ENCODE measurements around the gene BUB1B.

BUB1B gene

DNA sequence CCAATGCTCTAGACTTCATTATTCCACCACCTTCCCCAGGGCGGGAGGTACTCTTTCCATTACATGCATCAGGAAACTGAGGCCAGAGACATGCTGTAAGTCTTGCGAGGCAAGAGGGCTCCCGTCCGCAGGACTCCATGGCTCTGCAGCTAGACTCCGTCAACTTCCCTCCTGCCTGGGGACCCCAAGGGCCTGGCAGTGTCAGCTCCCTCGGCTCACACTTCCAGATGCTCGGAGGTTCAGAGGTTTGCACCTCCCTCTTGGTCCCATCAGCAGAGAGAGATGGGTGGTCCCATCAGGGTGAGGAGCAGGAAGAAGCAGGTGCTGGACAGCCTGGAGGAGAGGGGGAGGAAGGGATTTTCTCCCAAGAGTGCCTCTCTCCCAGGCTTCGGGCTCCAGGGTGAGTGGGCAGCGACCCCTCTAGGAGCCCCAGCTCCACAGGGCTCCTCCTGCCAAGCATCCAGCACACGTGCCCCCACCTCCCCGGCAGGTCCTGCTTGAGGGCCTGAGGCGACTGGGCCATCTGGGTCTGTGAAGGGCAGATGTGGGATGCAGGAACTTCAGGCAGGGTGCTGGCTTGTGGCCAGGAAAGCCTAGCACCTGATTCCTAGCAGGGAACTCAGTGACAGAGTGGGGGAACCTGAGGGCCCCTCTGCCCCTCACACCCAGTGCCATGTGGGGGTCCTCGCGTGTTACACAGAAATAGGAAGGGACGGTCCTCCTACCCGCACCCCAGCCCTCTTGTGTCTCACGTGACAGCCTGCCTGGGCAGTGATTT is 87.3 kb downstream of the BUB1B start:
- TF ChIP-seq, protein P1, sequence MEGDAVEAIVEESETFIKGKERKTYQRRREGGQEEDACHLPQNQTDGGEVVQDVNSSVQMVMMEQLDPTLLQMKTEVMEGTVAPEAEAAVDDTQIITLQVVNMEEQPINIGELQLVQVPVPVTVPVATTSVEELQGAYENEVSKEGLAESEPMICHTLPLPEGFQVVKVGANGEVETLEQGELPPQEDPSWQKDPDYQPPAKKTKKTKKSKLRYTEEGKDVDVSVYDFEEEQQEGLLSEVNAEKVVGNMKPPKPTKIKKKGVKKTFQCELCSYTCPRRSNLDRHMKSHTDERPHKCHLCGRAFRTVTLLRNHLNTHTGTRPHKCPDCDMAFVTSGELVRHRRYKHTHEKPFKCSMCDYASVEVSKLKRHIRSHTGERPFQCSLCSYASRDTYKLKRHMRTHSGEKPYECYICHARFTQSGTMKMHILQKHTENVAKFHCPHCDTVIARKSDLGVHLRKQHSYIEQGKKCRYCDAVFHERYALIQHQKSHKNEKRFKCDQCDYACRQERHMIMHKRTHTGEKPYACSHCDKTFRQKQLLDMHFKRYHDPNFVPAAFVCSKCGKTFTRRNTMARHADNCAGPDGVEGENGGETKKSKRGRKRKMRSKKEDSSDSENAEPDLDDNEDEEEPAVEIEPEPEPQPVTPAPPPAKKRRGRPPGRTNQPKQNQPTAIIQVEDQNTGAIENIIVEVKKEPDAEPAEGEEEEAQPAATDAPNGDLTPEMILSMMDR (IDR thresholded peaks at IDR 0.05; ENCODE audit: insufficient read depth, low read depth, low read length, missing control alignments): no peak
- no peak overlapping the region for H3K4me3 ChIP-seq (ENCODE audit: low read depth, low read length)
- DNase-seq (ENCODE audit: low read depth): no peak

GRCh38 chr15:40249477-40250303 is 88.8 kb downstream of the BUB1B start:
- TF ChIP-seq, protein P1 (IDR thresholded peaks at IDR 0.05; ENCODE audit: insufficient read depth, low read depth, low read length, missing control alignments): no peak
- no peak overlapping the region for H3K4me3 ChIP-seq (ENCODE audit: low read depth, low read length)
- no peak for DNase-seq (ENCODE audit: low read depth)

DNA sequence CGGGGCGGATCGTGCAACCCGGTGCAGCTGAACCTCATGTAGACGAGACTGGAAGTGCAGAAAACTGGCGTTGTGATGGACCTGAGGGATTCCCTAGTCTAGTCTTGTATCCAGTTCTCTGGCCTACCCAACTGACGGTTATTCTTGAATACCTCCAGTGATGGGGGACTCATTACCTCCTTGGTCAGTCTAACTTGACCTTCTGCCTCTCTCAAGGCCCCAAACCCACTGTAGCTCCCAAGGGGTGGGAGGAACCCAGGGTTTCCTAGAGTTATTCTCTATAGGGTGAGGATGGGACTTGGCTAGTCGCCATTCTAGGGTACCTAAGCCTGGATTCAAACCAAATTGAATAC is 89.4 kb downstream of the BUB1B start:
- no peak overlapping the region for H3K4me3 ChIP-seq (ENCODE audit: low read depth, low read length)
- DNase-seq (ENCODE audit: low read depth): no peak
- TF ChIP-seq, protein P1 (IDR thresholded peaks at IDR 0.05; ENCODE audit: insufficient read depth, low read depth, low read length, missing control alignments): no peak

- TF ChIP-seq, protein P1 (IDR thresholded peaks at IDR 0.05; ENCODE audit: insufficient read depth, low read depth, low read length, missing control alignments): no peak
- DNase-seq (ENCODE audit: low read depth): no peak
- H3K4me3 ChIP-seq (ENCODE audit: low read depth, low read length): no peak overlapping the region
Observed at GRCh38 chr15:40250771-40251483, 90.1 kb downstream of the BUB1B start.

GRCh38 chr15:40251486-40252140 is 90.7 kb downstream of the BUB1B start:
- TF ChIP-seq, protein P1 (IDR thresholded peaks at IDR 0.05; ENCODE audit: insufficient read depth, low read depth, low read length, missing control alignments): no peak
- H3K4me3 ChIP-seq (ENCODE audit: low read depth, low read length): no peak overlapping the region
- DNase-seq (ENCODE audit: low read depth): no peak

- TF ChIP-seq, protein P1 (IDR thresholded peaks at IDR 0.05; ENCODE audit: insufficient read depth, low read depth, low read length, missing control alignments): no peak
- DNase-seq (ENCODE audit: low read depth): no peak
- H3K4me3 ChIP-seq (ENCODE audit: low read depth, low read length): no peak overlapping the region
Observed at GRCh38 chr15:40252141-40252437, 91.2 kb downstream of the BUB1B start.
